HL-60 (cell line): ENCODE measurements around the gene ALDH5A1.

ENCODE experiments used
- DNase-seq, 2 experiments: peaks; one replicate each; pipeline ENCODE4 v3.0.0-alpha.2; 2010 to 2020; ENCODE audit warnings: low read depth in 1 of 2, low spot score in 1 of 2
- H3K27ac ChIP-seq: fragments of 250-450 bp; sonication (Bioruptor Pico); replicated peaks from 2 replicates; pipeline ENCODE4 v1.5.1; 2020; ENCODE audit warnings: mild to moderate bottlenecking, moderate library complexity
- H3K27me3 ChIP-seq: fragments of 250-450 bp; sonication (Bioruptor Pico); 2 replicates; pipeline ENCODE4 v1.5.1; 2021; ENCODE audit warnings: mild to moderate bottlenecking, moderate library complexity; ENCODE audit not compliant: insufficient read depth, poor library complexity, severe bottlenecking
- H3K4me3 ChIP-seq: replicated peaks from 2 replicates; pipeline ENCODE4 v1.5.1; 2011; ENCODE audit warnings: mild to moderate bottlenecking, control low read depth, low read length; ENCODE audit not compliant: insufficient read depth
- CTCF ChIP-seq: IDR thresholded peaks from one replicate; pipeline ENCODE4 v1.5.1; 2011; ENCODE audit warnings: low read length, control low read depth, inconsistent platforms; ENCODE audit not compliant: insufficient read depth
- GABPA ChIP-seq: IDR thresholded peaks from 2 replicates; pipeline ENCODE4 v1.6.1; 2012; ENCODE audit warnings: low read depth
- POLR2AphosphoS5 ChIP-seq: IDR thresholded peaks from 2 replicates; pipeline ENCODE4 v1.6.1; 2012; ENCODE audit warnings: low read depth
- REST ChIP-seq: IDR thresholded peaks from 2 replicates; pipeline ENCODE4 v1.6.1; 2012; ENCODE audit warnings: low read depth; ENCODE audit not compliant: insufficient replicate concordance
- SPI1 ChIP-seq: IDR thresholded peaks from 2 replicates; pipeline ENCODE4 v1.6.1; 2012; ENCODE audit warnings: low read depth, mild to moderate bottlenecking, borderline replicate concordance

The ALDH5A1 gene

GRCh38 chr6:24520929-24521546 lies 26.3 kb downstream of the ALDH5A1 start:
- Histone ChIP-seq H3K27me3 (no peaks in the 10 kb centered on the region), H3K4me3 (no peak overlapping the region), H3K27ac (no peak overlapping the region)
- TF ChIP-seq SPI1, result no peak
- no peak for TF ChIP-seq POLR2AphosphoS5
- TF ChIP-seq GABPA, result no peak
- TF ChIP-seq CTCF, result peak; percentile 64
- TF ChIP-seq REST, result no peak
- peak in 1 of 2 experiments; percentile 33 for DNase-seq

GRCh38 chr6:24522228-24523176 lies 27.7 kb downstream of the ALDH5A1 start:
- peak in 1 of 2 experiments; percentile 10 for DNase-seq
- no peak overlapping the region for H3K4me3 ChIP-seq
- TF ChIP-seq POLR2AphosphoS5 (no peak), CTCF (no peak), REST (no peak), GABPA (no peak), SPI1 (no peak)
- H3K27ac ChIP-seq, result no peak overlapping the region
- H3K27me3 ChIP-seq, result no peaks in the 10 kb centered on the region

- Histone ChIP-seq H3K4me3 (no peak overlapping the region), H3K27me3 (no peaks in the 10 kb centered on the region), H3K27ac (no peak overlapping the region)
- TF ChIP-seq REST (no peak), CTCF (no peak), SPI1 (no peak), GABPA (no peak), POLR2AphosphoS5 (no peak)
- DNase-seq, result no peak
Measured at GRCh38 chr6:24524329-24524728, 29.6 kb downstream of the ALDH5A1 start.
